DND-41 (cell line): ENCODE data around the gene SCAMP1.
"Not testable (repeated sequence)": the region's sequence is repeated elsewhere in the genome, so short reads cannot be mapped to it uniquely, and the experiment has no call there.

ENCODE experiments used
- ATAC-seq: fragments of 200-7000 bp; cut with Tn5 transposase; 3 replicates; pipeline ENCODE4 v1.9.1; 2021; ENCODE audit warnings: low read depth; ENCODE audit not compliant: insufficient read depth
- DNase-seq: peaks from one replicate; pipeline ENCODE4 v3.0.0-alpha.2; 2020
- H2AFZ ChIP-seq: 2 replicates; pipeline ENCODE4 v1.6.0; 2012; ENCODE audit warnings: low read depth, low read length
- H3K27ac ChIP-seq: 2 replicates; pipeline ENCODE4 v1.5.1; 2012; ENCODE audit warnings: low read length, inconsistent platforms
- H3K27me3 ChIP-seq: fragments of 200-600 bp; sonication (generic); 2 replicates; pipeline ENCODE4 v1.6.0; 2012; ENCODE audit warnings: low read length, mild to moderate bottlenecking, inconsistent platforms; ENCODE audit not compliant: insufficient read depth, poor library complexity
- H3K36me3 ChIP-seq: 2 replicates; pipeline ENCODE4 v1.5.1; 2012; ENCODE audit warnings: low read length, inconsistent platforms; ENCODE audit not compliant: insufficient read depth
- H3K4me1 ChIP-seq: 2 replicates; pipeline ENCODE4 v1.5.1; 2012; ENCODE audit warnings: mild to moderate bottlenecking, low read length; ENCODE audit not compliant: insufficient read depth
- H3K4me2 ChIP-seq: 2 replicates; pipeline ENCODE4 v1.6.0; 2012; ENCODE audit warnings: mild to moderate bottlenecking, moderate library complexity, low read length, inconsistent platforms; ENCODE audit not compliant: insufficient read depth
- H3K4me3 ChIP-seq, 2 experiments: fragments of 200-600 bp in 1 of 2; shearing (Covaris generic) in 1 of 2; 2 replicates each; pipeline ENCODE4 v1.5.1; 2012 to 2016; ENCODE audit warnings: inconsistent platforms in 2 of 2, low read length in 2 of 2, mild to moderate bottlenecking in 2 of 2, low read depth in 1 of 2, moderate library complexity in 1 of 2
- H3K79me2 ChIP-seq: 2 replicates; pipeline ENCODE4 v1.6.0; 2012; ENCODE audit warnings: low read length, inconsistent platforms; ENCODE audit not compliant: insufficient read depth
- H3K9ac ChIP-seq: 2 replicates; pipeline ENCODE4 v1.6.0; 2012; ENCODE audit warnings: low read depth, mild to moderate bottlenecking, inconsistent platforms, low read length, moderate library complexity
- H3K9me3 ChIP-seq: 2 replicates; pipeline ENCODE4 v1.5.1; 2012; ENCODE audit warnings: low read length, moderate library complexity, mild to moderate bottlenecking, inconsistent platforms; ENCODE audit not compliant: insufficient read depth, severe bottlenecking
- H4K20me1 ChIP-seq: 2 replicates; pipeline ENCODE4 v1.6.0; 2012; ENCODE audit warnings: low read length; ENCODE audit not compliant: insufficient read depth
- CTCF ChIP-seq: IDR thresholded peaks from 2 replicates; pipeline ENCODE4 v1.5.1; 2012; ENCODE audit warnings: borderline replicate concordance, low read length, moderate library complexity, mild to moderate bottlenecking; ENCODE audit not compliant: poor library complexity, severe bottlenecking; ENCODE audit errors: extremely low read depth
- EZH2 ChIP-seq: IDR thresholded peaks from 3 replicates; pipeline ENCODE4 v1.6.1; 2012; ENCODE audit warnings: borderline replicate concordance, low read depth, mild to moderate bottlenecking, moderate library complexity, low read length, inconsistent platforms; ENCODE audit not compliant: severe bottlenecking

Gene SCAMP1

GRCh38 chr5:78345485-78345884, 14.9 kb upstream of the SCAMP1 start:
- no peaks in the 10 kb centered on the region for H3K79me2 ChIP-seq
- H3K4me2 ChIP-seq: no peak overlapping the region
- no peak overlapping the region for H3K9ac ChIP-seq
- H2AFZ ChIP-seq: no peak overlapping the region
- TF ChIP-seq CTCF: no peak
- no peaks in the 10 kb centered on the region for H3K27me3 ChIP-seq
- H3K27ac ChIP-seq: no peak overlapping the region
- H3K4me3 ChIP-seq: no peak overlapping the region
- no peaks in the 10 kb centered on the region for H3K9me3 ChIP-seq
- no peak for DNase-seq
- ATAC-seq: no peak
- no peaks in the 10 kb centered on the region for H4K20me1 ChIP-seq
- no peaks in the 10 kb centered on the region for H3K36me3 ChIP-seq
- peaks cover 9% of the 10 kb centered on the region for H3K4me1 ChIP-seq

DNA sequence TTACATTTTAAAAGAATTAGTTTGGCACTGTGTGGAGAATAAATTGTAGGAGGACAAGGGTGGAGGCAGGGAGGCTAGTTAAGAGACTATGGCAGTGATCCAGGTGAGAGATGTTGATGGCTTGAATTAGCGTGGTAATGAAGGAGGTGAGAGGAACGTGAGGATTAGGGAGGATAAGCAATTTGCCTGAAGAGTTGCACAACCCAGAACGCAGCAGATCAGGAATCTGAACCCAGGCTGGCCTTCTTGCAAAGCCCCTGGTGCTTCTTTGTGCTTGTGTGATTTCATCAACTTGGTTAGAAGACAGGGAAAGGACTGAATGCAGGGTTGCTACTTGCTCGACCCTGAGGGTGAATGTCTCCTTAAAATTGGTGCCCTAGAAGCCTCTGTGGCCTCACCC, 6.9 kb upstream of the SCAMP1 start:
- Histone ChIP-seq H3K9me3 (no peaks in the 10 kb centered on the region), H3K27me3 (no peaks in the 10 kb centered on the region), H3K4me3 (no peak overlapping the region), H3K36me3 (peaks cover 3% of the 10 kb centered on the region; the same call in 1 of the 2 replicates), H3K27ac (no peak overlapping the region), H3K4me2 (no peak overlapping the region), H2AFZ (no peak overlapping the region), H4K20me1 (no peaks in the 10 kb centered on the region), H3K4me1 (peaks cover 4% of the 10 kb centered on the region), H3K79me2 (no peaks in the 10 kb centered on the region; the same call in 1 of the 2 replicates), H3K9ac (no peak overlapping the region)
- DNase-seq (no peak), ATAC-seq (no peak)
- TF ChIP-seq CTCF: no peak
- no peak for TF ChIP-seq EZH2

DNA sequence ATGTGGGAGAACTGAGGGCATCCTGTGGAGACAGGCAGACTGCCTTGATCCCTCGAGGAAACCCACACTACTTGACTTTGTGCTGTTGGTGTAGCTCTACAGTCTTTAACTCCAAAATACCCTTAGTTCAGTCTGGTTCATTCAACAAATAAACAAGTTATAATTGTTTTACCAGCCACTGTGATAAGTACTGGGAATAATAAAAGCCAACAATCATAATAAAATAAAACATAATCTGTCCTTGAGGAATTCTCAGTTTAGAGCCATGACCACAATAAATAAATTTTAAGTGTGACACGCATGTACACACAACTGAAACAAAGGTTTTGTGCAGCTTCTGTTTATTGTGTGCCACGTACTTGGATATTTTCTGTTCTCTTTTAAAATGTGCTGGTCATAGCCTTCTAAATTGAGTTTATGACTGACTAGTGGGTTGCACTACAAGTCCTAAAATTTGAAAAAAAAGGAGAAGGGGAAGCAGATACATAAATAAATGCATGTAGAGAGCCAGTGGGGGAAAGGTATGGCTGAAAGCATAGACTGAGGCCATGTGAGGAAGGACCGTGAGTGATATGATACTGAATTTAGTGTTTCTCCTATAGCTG, 6.2 kb upstream of the SCAMP1 start:
- no peak overlapping the region for H3K9ac ChIP-seq
- TF ChIP-seq EZH2 (no peak), CTCF (no peak)
- no peaks in the 10 kb centered on the region for H3K27me3 ChIP-seq
- H3K79me2 ChIP-seq: peaks cover 4% of the 10 kb centered on the region
- no peak overlapping the region for H3K4me3 ChIP-seq
- H2AFZ ChIP-seq: no peak overlapping the region
- no peak for DNase-seq
- H3K27ac ChIP-seq: no peak overlapping the region
- peaks cover 7% of the 10 kb centered on the region; the same call in 1 of the 2 replicates for H3K36me3 ChIP-seq
- peaks cover 10% of the 10 kb centered on the region for H3K4me1 ChIP-seq
- no peaks in the 10 kb centered on the region for H4K20me1 ChIP-seq
- H3K4me2 ChIP-seq: no peak overlapping the region
- ATAC-seq: no peak
- no peaks in the 10 kb centered on the region for H3K9me3 ChIP-seq

DNA sequence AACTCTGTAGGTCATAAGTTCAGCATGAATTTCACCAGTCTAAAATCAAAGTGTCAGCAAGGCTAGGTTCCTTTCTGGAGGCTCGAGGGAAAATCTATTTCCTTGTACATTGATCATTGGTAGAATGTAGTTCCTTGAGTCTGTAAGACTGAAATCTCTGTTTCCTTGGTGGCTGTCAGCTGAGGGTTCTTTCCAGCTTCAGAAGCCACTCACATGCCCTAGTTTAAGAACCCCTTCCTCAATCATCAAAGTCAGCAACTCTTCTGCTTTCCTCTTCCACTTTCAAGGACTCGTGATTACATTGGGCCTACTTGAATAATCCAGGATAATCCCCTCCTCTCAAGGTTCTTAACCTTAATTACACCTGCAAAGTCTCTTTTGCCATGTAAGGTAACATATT, 4.9 kb upstream of the SCAMP1 start:
- peaks cover 14% of the 10 kb centered on the region for H3K79me2 ChIP-seq
- H3K9ac ChIP-seq: no peak overlapping the region
- peaks cover 17% of the 10 kb centered on the region for H3K4me1 ChIP-seq
- TF ChIP-seq EZH2 (no peak), CTCF (no peak)
- no peaks in the 10 kb centered on the region for H4K20me1 ChIP-seq
- DNase-seq: no peak
- no peaks in the 10 kb centered on the region for H3K9me3 ChIP-seq
- no peaks in the 10 kb centered on the region for H3K27me3 ChIP-seq
- ATAC-seq: no peak
- H3K4me3 ChIP-seq: no peak overlapping the region
- peaks cover 7% of the 10 kb centered on the region for H3K36me3 ChIP-seq
- no peak overlapping the region for H3K27ac ChIP-seq
- no peak overlapping the region for H2AFZ ChIP-seq
- no peak overlapping the region for H3K4me2 ChIP-seq

GRCh38 chr5:78359455-78359830, 974 bp upstream of the SCAMP1 start:
- Histone ChIP-seq H3K27ac (peak overlapping the region; percentile 97), H3K4me1 (peaks cover 32% of the 10 kb centered on the region), H3K4me2 (peak overlapping the region; percentile 95), H3K79me2 (peaks cover 42% of the 10 kb centered on the region), H3K4me3 (peak overlapping the region; percentile 86 to 97), H3K9ac (peak overlapping the region; percentile 80), H2AFZ (peak overlapping the region; percentile 94)
- H3K27me3 ChIP-seq, H3K36me3 ChIP-seq, DNase-seq, ATAC-seq, H4K20me1 ChIP-seq, H3K9me3 ChIP-seq: not testable (repeated sequence)
